SK-N-SH (cell line): ENCODE results near the gene SPTB. TPM values are rescaled to one million over a fixed set of nuclear protein-coding genes. Genes with fewer than 3 reads are reported as not detected.

Experiments used
- CTCF ChIA-PET: fragments of 300-600, 350-600 bp; formaldehyde crosslinking; extraction: SDS; loops from one replicate; lab custom pipeline; 2021; lab: Yijun Ruan, JAX
- POLR2A ChIA-PET: fragments of 350-600 bp; sonication (Branson Sonifier 250); formaldehyde crosslinking; extraction: SDS; loops from one replicate; lab custom pipeline; 2020; ENCODE audit warnings: antibody characterized with exemption, inconsistent platforms; lab: Yijun Ruan, JAX
- DNase-seq: peaks from one replicate; pipeline ENCODE4 v3.0.0; 2012
- H2AFZ ChIP-seq: fragments of 200-600 bp; sonication (generic); 2 replicates; pipeline ENCODE4 v1.8.1; 2016; ENCODE audit warnings: antibody characterized with exemption, mild to moderate bottlenecking, low read depth
- H3F3A ChIP-seq: fragments of 200-600 bp; sonication (generic); replicated peaks from 2 replicates; pipeline ENCODE3; 2016; ENCODE audit warnings: antibody characterized with exemption, mild to moderate bottlenecking; ENCODE audit not compliant: insufficient read depth
- H3K27ac ChIP-seq, 2 experiments: fragments of 200-500 bp in 1 of 2; fragments of 200-600 bp in 1 of 2; sonication (Bioruptor generic) in 1 of 2; sonication (generic), shearing (Covaris generic) in 1 of 2; 2 replicates each; pipeline versions ENCODE4 v1.5.1 to v1.6.1; 2014 to 2016; ENCODE audit warnings: low read depth in 2 of 2, inconsistent platforms in 1 of 2, low read length in 1 of 2, mild to moderate bottlenecking in 1 of 2, mixed read lengths in 1 of 2
- H3K27me3 ChIP-seq: fragments of 200-600 bp; sonication (generic), shearing (Covaris generic); 2 replicates; pipeline ENCODE4 v1.6.1; 2016; ENCODE audit warnings: mixed run types; ENCODE audit not compliant: insufficient read depth
- H3K36me3 ChIP-seq, 2 experiments: fragments of 200-500 bp in 1 of 2; fragments of 200-600 bp in 1 of 2; sonication (Bioruptor generic) in 1 of 2; sonication (generic) in 1 of 2; replicated peaks in 1 of 2; 2 replicates each; pipeline versions ENCODE3 to v1.5.1; 2014 to 2016; ENCODE audit warnings: low read length in 1 of 2, mild to moderate bottlenecking in 1 of 2; ENCODE audit not compliant: insufficient read depth in 2 of 2, control insufficient read depth in 1 of 2
- H3K4me1 ChIP-seq, 2 experiments: fragments of 200-500 bp in 1 of 2; fragments of 200-600 bp in 1 of 2; sonication (Bioruptor generic) in 1 of 2; sonication (generic), shearing (Covaris generic) in 1 of 2; 2 replicates each; pipeline versions ENCODE4 v1.5.1 to v1.6.1; 2014 to 2016; ENCODE audit warnings: low read depth in 1 of 2, low read length in 1 of 2, mixed run types in 1 of 2; ENCODE audit not compliant: insufficient read depth in 2 of 2, control insufficient read depth in 1 of 2
- H3K4me2 ChIP-seq: fragments of 200-600 bp; sonication (generic), shearing (Covaris generic); 2 replicates; pipeline ENCODE4 v1.6.1; 2017; ENCODE audit warnings: mixed run types
- H3K4me3 ChIP-seq, 2 experiments: fragments of 200-500 bp in 1 of 2; fragments of 200-600 bp in 1 of 2; sonication (Bioruptor generic) in 1 of 2; sonication (generic), shearing (Covaris generic) in 1 of 2; 2 replicates each; pipeline versions ENCODE4 v1.5.1 to v1.8.1; 2014 to 2016; ENCODE audit warnings: low read depth in 2 of 2, inconsistent platforms in 1 of 2, low read length in 1 of 2, mild to moderate bottlenecking in 1 of 2, mixed read lengths in 1 of 2, moderate library complexity in 1 of 2
- H3K79me2 ChIP-seq: fragments of 200-600 bp; sonication (generic); 2 replicates; pipeline ENCODE4 v1.8.1; 2017; ENCODE audit warnings: mild to moderate bottlenecking; ENCODE audit not compliant: insufficient read depth
- H3K9ac ChIP-seq: fragments of 200-600 bp; sonication (generic); 2 replicates; pipeline ENCODE4 v1.6.1; 2017; ENCODE audit warnings: mixed run types
- H3K9me2 ChIP-seq: fragments of 200-600 bp; sonication (generic); 2 replicates; pipeline ENCODE4 v1.6.1; 2017; ENCODE audit warnings: mixed run types
- H3K9me3 ChIP-seq: fragments of 200-600 bp; sonication (generic); 2 replicates; pipeline ENCODE4 v1.6.1; 2017; ENCODE audit warnings: mixed run types, mild to moderate bottlenecking, moderate library complexity
- H4K20me1 ChIP-seq: fragments of 200-600 bp; sonication (generic); 2 replicates; pipeline ENCODE4 v1.6.1; 2017; ENCODE audit warnings: mild to moderate bottlenecking, mixed run types; ENCODE audit not compliant: insufficient read depth
- CHD2 ChIP-seq: fragments of 150-350 bp; IDR thresholded peaks from 2 replicates; pipeline ENCODE4 v1.6.1; 2018; ENCODE audit warnings: low read length; ENCODE audit not compliant: partially characterized antibody
- CTCF ChIP-seq: fragments of 200-600 bp; sonication (generic); IDR thresholded peaks from 2 replicates; pipeline ENCODE4 v1.6.1; 2017; ENCODE audit warnings: antibody characterized with exemption, mild to moderate bottlenecking, moderate library complexity
- EZH2phosphoT487 ChIP-seq: fragments of 200-600 bp; sonication (generic); IDR thresholded peaks from 2 replicates; pipeline ENCODE4 v1.6.1; 2017; ENCODE audit warnings: low read depth, mixed run types, mild to moderate bottlenecking, antibody characterized with exemption, moderate library complexity, borderline replicate concordance
- FOXJ3 ChIP-seq: sonication (generic); formaldehyde crosslinking; IDR thresholded peaks from 2 replicates; pipeline ENCODE4 v1.5.1; 2020; ENCODE audit warnings: mild to moderate bottlenecking, missing genetic modification reagents
- FOXM1 ChIP-seq: IDR thresholded peaks from 2 replicates; pipeline ENCODE4 v1.4.0; 2012; ENCODE audit warnings: low read depth, mild to moderate bottlenecking
- JUND ChIP-seq: IDR thresholded peaks from 2 replicates; pipeline ENCODE4 v1.4.0; 2012
- NRF1 ChIP-seq: IDR thresholded peaks from 2 replicates; pipeline ENCODE4 v1.6.1; 2012; ENCODE audit warnings: low read depth, mild to moderate bottlenecking, low read length
- POLR2AphosphoS5 ChIP-seq: IDR thresholded peaks from 2 replicates; pipeline ENCODE4 v1.6.1; 2012; ENCODE audit warnings: low read depth, low read length
- SMC3 ChIP-seq: IDR thresholded peaks from 2 replicates; pipeline ENCODE4 v1.6.1; 2012; ENCODE audit warnings: low read depth, low read length, improper control_type of control experiment
- TAF1 ChIP-seq: IDR thresholded peaks from 2 replicates; pipeline ENCODE4 v1.6.1; 2012; ENCODE audit warnings: low read depth, mild to moderate bottlenecking, low read length, moderate library complexity, borderline replicate concordance
- TCF12 ChIP-seq: IDR thresholded peaks from 2 replicates; pipeline ENCODE4 v1.4.0; 2012
- TEAD4 ChIP-seq: IDR thresholded peaks from 2 replicates; pipeline ENCODE4 v1.4.0; 2012; ENCODE audit warnings: mild to moderate bottlenecking, borderline replicate concordance; ENCODE audit not compliant: insufficient read depth
- USF2 ChIP-seq: fragments of 150-350 bp; IDR thresholded peaks from 2 replicates; pipeline ENCODE4 v1.6.1; 2017; ENCODE audit warnings: antibody characterized with exemption, low read length, low read depth, borderline replicate concordance
- YY1 ChIP-seq: IDR thresholded peaks from 2 replicates; pipeline ENCODE4 v1.4.0; 2012; ENCODE audit warnings: low read depth, mild to moderate bottlenecking
- WGBS: methylation state at CpG from one replicate; pipeline ENCODE4 v1.1.6; 2017; ENCODE audit warnings: low lambda C conversion rate; 5-methylcytosine and 5-hydroxymethylcytosine counted together
- polyA plus RNA-seq, 3 experiments: library from polyadenylated mRNA; depleted of rRNA; stranded (reverse); fragments of >200 nt; gene quantifications; 2 replicates each; pipeline ENCODE4 v1.2.3, GENCODE V29; 2012
- TF ChIP-seq, protein P1 (sequence below): fragments of 150-350 bp; IDR thresholded peaks from 2 replicates; pipeline ENCODE4 v1.6.1; 2016; ENCODE audit warnings: mild to moderate bottlenecking, low read depth, low read length

SPTB gene
- polyA plus RNA-seq, 1 of the 3 experiments (the other 2 are of a cell fraction) = 0.15 TPM

- Histone ChIP-seq H3K79me2 (no peaks in the 10 kb centered on the region), H3K4me1 (no peaks in the 10 kb centered on the region), H3K27me3 (no peaks in the 10 kb centered on the region), H3K4me2 (no peak overlapping the region), H3K4me3 (no peak overlapping the region), H2AFZ (no peak overlapping the region), H3K9me3 (no peaks in the 10 kb centered on the region), H3K9me2 (no peaks in the 10 kb centered on the region), H3F3A (peaks cover 6% of the 10 kb centered on the region), H3K27ac (no peak overlapping the region), H4K20me1 (no peaks in the 10 kb centered on the region), H3K9ac (no peak overlapping the region), H3K36me3 (peaks cover 3 to 9% of the 10 kb centered on the region in 2 experiments)
- no peak for DNase-seq
- TF ChIP-seq, protein P1, sequence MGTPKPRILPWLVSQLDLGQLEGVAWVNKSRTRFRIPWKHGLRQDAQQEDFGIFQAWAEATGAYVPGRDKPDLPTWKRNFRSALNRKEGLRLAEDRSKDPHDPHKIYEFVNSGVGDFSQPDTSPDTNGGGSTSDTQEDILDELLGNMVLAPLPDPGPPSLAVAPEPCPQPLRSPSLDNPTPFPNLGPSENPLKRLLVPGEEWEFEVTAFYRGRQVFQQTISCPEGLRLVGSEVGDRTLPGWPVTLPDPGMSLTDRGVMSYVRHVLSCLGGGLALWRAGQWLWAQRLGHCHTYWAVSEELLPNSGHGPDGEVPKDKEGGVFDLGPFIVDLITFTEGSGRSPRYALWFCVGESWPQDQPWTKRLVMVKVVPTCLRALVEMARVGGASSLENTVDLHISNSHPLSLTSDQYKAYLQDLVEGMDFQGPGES = no peak
- no peak for TF ChIP-seq USF2
- no peak for TF ChIP-seq FOXJ3
- TF ChIP-seq TEAD4 = no peak
- TF ChIP-seq POLR2AphosphoS5 = no peak
- ChIA-PET CTCF (interaction anchor here (0.7 kb wide), 1 partner anchor 143 kb away, joined by 4 read pairs; no protein-coding TSS in a partner anchor), POLR2A (no interaction called here)
- WGBS = 92% methylated on average over 4 of the region's 6 CpGs
Observed at GRCh38 chr14:64748521-64748920, 131.2 kb downstream of the SPTB start.

- H2AFZ ChIP-seq = no peak overlapping the region
- H3K9me3 ChIP-seq = no peaks in the 10 kb centered on the region
- ChIA-PET CTCF (interaction anchor here (1.3 to 1.7 kb wide), 2 partner anchors 11 to 75 kb away, joined by 3 to 4 read pairs; no protein-coding TSS in a partner anchor), POLR2A (no interaction called here)
- no peaks in the 10 kb centered on the region for H4K20me1 ChIP-seq
- H3K4me1 ChIP-seq = no peaks in the 10 kb centered on the region
- H3K27ac ChIP-seq = no peak overlapping the region
- no peaks in the 10 kb centered on the region for H3K27me3 ChIP-seq
- no peaks in the 10 kb centered on the region for H3K79me2 ChIP-seq
- H3K9me2 ChIP-seq = no peaks in the 10 kb centered on the region
- DNase-seq = no peak
- no peak overlapping the region for H3K4me2 ChIP-seq
- H3K36me3 ChIP-seq = peaks cover 3 to 20% of the 10 kb centered on the region in 2 experiments
- TF ChIP-seq POLR2AphosphoS5 (no peak), TAF1 (no peak), CTCF (no peak), JUND (no peak), FOXM1 (no peak), SMC3 (no peak), YY1 (no peak), CHD2 (no peak), EZH2phosphoT487 (no peak), NRF1 (no peak), TCF12 (no peak)
- WGBS = no CpG with 5 or more reads among the region's 5 CpGs
- no peak overlapping the region for H3K4me3 ChIP-seq
- H3F3A ChIP-seq = peaks cover 6% of the 10 kb centered on the region
- no peak overlapping the region for H3K9ac ChIP-seq
Observed at GRCh38 chr14:64747327-64747726, 132.4 kb downstream of the SPTB start.
